K562 (cell line): ENCODE results near the gene TSPYL2. TPM values are rescaled to one million over a fixed set of nuclear protein-coding genes. Genes with fewer than 3 reads are reported as not detected.

Source experiments
- ATAC-seq: fragments of 200-7000 bp; cut with Tn5 transposase; 3 replicates; pipeline ENCODE4 v1.9.1; 2020; ENCODE audit warnings: moderate library complexity
- BruUV-seq: library from RNA; stranded (reverse); fragments of 400-500 nt; replicated peaks from 2 replicates; lab custom pipeline; 2021; lab: Mats Ljungman, UMichigan
- CTCF ChIA-PET: fragments of 300-600 bp; formaldehyde crosslinking; extraction: SDS; loops from one replicate; lab custom pipeline; 2021; ENCODE audit warnings: low intra/inter-chr PET ratio; lab: Yijun Ruan, JAX
- POLR2A ChIA-PET: fragments of 300-600, 350-650 bp; sonication (Branson Sonifier 250); formaldehyde crosslinking; extraction: SDS; loops from one replicate; lab custom pipeline; 2021; ENCODE audit warnings: antibody characterized with exemption, inconsistent platforms; lab: Yijun Ruan, JAX
- DNase-seq, 4 experiments: peaks; one replicate each; pipeline versions ENCODE4 v3.0.0 to v3.0.0-alpha.2; 2011 to 2018; ENCODE audit warnings: low spot score in 3 of 4, mixed read lengths in 3 of 4; ENCODE audit errors: extremely low read depth in 1 of 4
- FAIRE-seq: peaks from 2 replicates; lab custom pipeline; 2011; peaks lifted over from hg19 to GRCh38; lab: Jason Lieb, UNC
- H2AFZ ChIP-seq: 2 replicates; pipeline ENCODE4 v1.6.0; 2011; ENCODE audit warnings: low read depth, low read length, control low read depth, inconsistent platforms
- H3K27ac ChIP-seq: fragments of 200-600 bp; 3 replicates; pipeline ENCODE4 v1.8.0; 2011; ENCODE audit warnings: low read depth, mild to moderate bottlenecking, control low read depth, inconsistent platforms, low read length, moderate library complexity, mixed read lengths; ENCODE audit errors: extremely low read depth
- H3K27me3 ChIP-seq, 2 experiments: fragments of 300-600 bp in 1 of 2; 2 replicates in 1 of 2; 3 replicates in 1 of 2; pipeline versions ENCODE4 v1.6.0 to v1.8.0; 2011; ENCODE audit warnings: inconsistent platforms in 2 of 2, low read length in 2 of 2, mild to moderate bottlenecking in 1 of 2, mixed read lengths in 1 of 2, moderate library complexity in 1 of 2; ENCODE audit not compliant: control insufficient read depth in 2 of 2, insufficient read depth in 2 of 2
- H3K36me3 ChIP-seq: fragments of 300-600 bp; 3 replicates; pipeline ENCODE4 v1.8.0; 2011; ENCODE audit warnings: mild to moderate bottlenecking, low read length, inconsistent platforms; ENCODE audit not compliant: control insufficient read depth, insufficient read depth
- H3K4me1 ChIP-seq, 2 experiments: fragments of 200-600 bp in 1 of 2; replicated peaks in 1 of 2; 2 replicates in 1 of 2; 3 replicates in 1 of 2; pipeline versions ENCODE4 v1.5.1 to v1.8.0; 2011; ENCODE audit warnings: inconsistent platforms in 2 of 2, low read length in 2 of 2, mild to moderate bottlenecking in 1 of 2, mixed read lengths in 1 of 2, moderate library complexity in 1 of 2; ENCODE audit not compliant: control insufficient read depth in 2 of 2, insufficient read depth in 2 of 2
- H3K4me2 ChIP-seq: 2 replicates; pipeline ENCODE4 v1.6.1; 2011; ENCODE audit warnings: low read length, control low read depth, inconsistent platforms, mixed read lengths; ENCODE audit not compliant: insufficient read depth
- H3K4me3 ChIP-seq: fragments of 200-600 bp; sonication (generic), shearing (Covaris generic); 2 replicates; pipeline ENCODE4 v1.5.1; 2016; ENCODE audit warnings: control low read depth, inconsistent platforms
- H3K79me2 ChIP-seq: fragments of 200-600 bp; 3 replicates; pipeline ENCODE4 v1.8.0; 2011; ENCODE audit warnings: low read length, inconsistent platforms; ENCODE audit not compliant: control insufficient read depth, insufficient read depth
- H3K9ac ChIP-seq, 2 experiments: 2 replicates each; pipeline versions ENCODE4 v1.6.0 to v1.6.1; 2011; ENCODE audit warnings: low read depth in 2 of 2, low read length in 2 of 2, control low read depth in 1 of 2, inconsistent platforms in 1 of 2, mild to moderate bottlenecking in 1 of 2, mixed read lengths in 1 of 2; ENCODE audit not compliant: insufficient read depth in 1 of 2
- H3K9me1 ChIP-seq: one replicate; pipeline ENCODE4 v1.6.0; 2011; ENCODE audit warnings: inconsistent platforms, mild to moderate bottlenecking, low read length, moderate library complexity; ENCODE audit not compliant: control insufficient read depth, insufficient read depth
- H3K9me3 ChIP-seq: replicated peaks from 2 replicates; pipeline ENCODE4 v1.5.1; 2011; ENCODE audit warnings: low read depth, low read length, inconsistent platforms; ENCODE audit not compliant: control insufficient read depth, insufficient read depth
- H4K20me1 ChIP-seq: replicated peaks from 2 replicates; pipeline ENCODE4 v1.6.1; 2011; ENCODE audit warnings: low read length, inconsistent platforms, mixed read lengths; ENCODE audit not compliant: control insufficient read depth, insufficient read depth
- C11orf30 ChIP-seq: fragments of 450-650 bp; IDR thresholded peaks from 2 replicates; pipeline ENCODE4 v1.6.1; 2016; ENCODE audit warnings: low read depth, mild to moderate bottlenecking
- CBFB ChIP-seq: sonication (generic); formaldehyde crosslinking; IDR thresholded peaks from 2 replicates; pipeline ENCODE4 v1.4.0; 2020; ENCODE audit warnings: mild to moderate bottlenecking, missing genetic modification reagents
- CREM ChIP-seq: IDR thresholded peaks from 2 replicates; pipeline ENCODE4 v1.6.1; 2014; ENCODE audit warnings: antibody characterized with exemption, low read depth
- ETS1 ChIP-seq: conservative IDR thresholded peaks from 2 replicates; pipeline ENCODE4 v1.6.1; 2011; ENCODE audit warnings: low read depth, mild to moderate bottlenecking, low read length; ENCODE audit not compliant: control insufficient read depth
- HSF4 ChIP-seq: fragments of 250-450 bp; sonication (Bioruptor Pico); IDR thresholded peaks from 2 replicates; pipeline ENCODE4 v2.1.2; 2022; ENCODE audit warnings: mild to moderate bottlenecking, moderate library complexity, borderline replicate concordance
- MIER1 ChIP-seq: fragments of 450-650 bp; IDR thresholded peaks from 2 replicates; pipeline ENCODE4 v1.6.1; 2016; ENCODE audit warnings: antibody characterized with exemption, mild to moderate bottlenecking, low read depth
- SRSF7 ChIP-seq: fragments of 200-400 bp; formaldehyde crosslinking; optimal IDR thresholded peaks from 2 replicates; pipeline ENCODE3; 2017; ENCODE audit warnings: mild to moderate bottlenecking, low read depth, low read length
- ZNF766 ChIP-seq: fragments of 200-800 bp; sonication (Bioruptor generic); conservative IDR thresholded peaks from 2 replicates; pipeline ENCODE4 v1.6.1; 2016; ENCODE audit warnings: missing genetic modification characterization, missing compliant biosample characterization
- ZNF77 ChIP-seq: fragments of 250-450 bp; sonication (Bioruptor Pico); IDR thresholded peaks from 2 replicates; pipeline ENCODE4 v1.5.0; 2020
- WGBS: fragments of 100-300 bp; shearing (Covaris generic); methylation state at CpG from one replicate; pipeline ENCODE4 v1.1.6; 2016; ENCODE audit warnings: low coverage, mixed read lengths; ENCODE audit not compliant: insufficient coverage; ENCODE audit errors: missing lambda C conversion rate; 5-methylcytosine and 5-hydroxymethylcytosine counted together
- in situ Hi-C: fragments of 300-500 bp; cut with MboI; formaldehyde crosslinking; loops from 4 replicates; pipeline ENCODE4 v1.15.0; 2018; ENCODE audit warnings: inconsistent platforms, mixed read lengths
- intact Hi-C: fragments of 100-400 bp; cut with micrococcal nuclease; formaldehyde crosslinking; loops from 2 replicates; pipeline ENCODE4 v1.14.2; 2022
- polyA plus RNA-seq, 8 experiments: library from polyadenylated mRNA; depleted of rRNA in 4 of 8; stranded (reverse) in 5 of 8; unstranded in 3 of 8; fragments of >200 nt; fragmentation: Nextera tagmentation in 2 of 8; fragmentation: Illumina TruSeq in 1 of 8; extraction: Ambion mirVana in 2 of 8; extraction: Trizol in 1 of 8; gene quantifications; 2 replicates each; pipeline versions ENCODE4 v1.2.1 to v1.2.3, GENCODE V29; 2011 to 2014; ENCODE audit warnings: inconsistent platforms in 1 of 8, missing spikeins in 1 of 8
- total RNA-seq, 7 experiments: library from RNA; depleted of rRNA in 6 of 7; stranded (reverse); fragments of >200 nt in 6 of 7; fragmentation: Illumina TruSeq in 2 of 7; extraction: Trizol in 2 of 7; gene quantifications; 2 replicates each; pipeline versions ENCODE4 v1.2.1 to v1.2.3, GENCODE V29; 2011 to 2021; ENCODE audit warnings: low replicate concordance in 1 of 7

The TSPYL2 gene
- total and polyA plus RNA-seq, 9 of the 15 experiments (the other 6 are each of a cell fraction or from before 2014, with no cell fraction given) = 0.41 to 20.0 (median 10.8) TPM

- DNase-seq (no peak), FAIRE-seq (no peak), ATAC-seq (no peak)
- WGBS = 39% methylated on average over 17 of the region's 17 CpGs
- Histone ChIP-seq H3K9ac (no peak overlapping the region), H3K79me2 (peaks cover 10% of the 10 kb centered on the region), H3K36me3 (peaks cover 18% of the 10 kb centered on the region; the same call in 2 of the 3 replicates), H3K4me2 (no peak overlapping the region), H3K9me1 (no peaks in the 10 kb centered on the region), H3K27ac (no peak overlapping the region), H3K4me1 (peaks cover 0 to 13% of the 10 kb centered on the region in 2 experiments; a peak in 3 of 5 replicates), H3K9me3 (no peaks in the 10 kb centered on the region; the same call in 1 of the 2 replicates), H4K20me1 (0 out of 2 replicates have a peak, but pooled peaks cover 3% of the 10 kb centered on the region), H3K4me3 (no peak overlapping the region), H3K27me3 (no peaks in the 10 kb centered on the region; a peak in 2 of 5 replicates), H2AFZ (no peak overlapping the region)
- no TSS peak for BruUV-seq
- POLR2A ChIA-PET = no interaction called here
- TF ChIP-seq MIER1 = no peak
- TF ChIP-seq SRSF7 = no peak
- TF ChIP-seq HSF4 (CRISPR knock-in tag) = no peak
- no peak for TF ChIP-seq ZNF766 (CRISPR knock-in tag)
- TF ChIP-seq ETS1 = no peak
- no peak for TF ChIP-seq C11orf30
- TF ChIP-seq CREM = no peak
- no peak for TF ChIP-seq ZNF77 (CRISPR knock-in tag)
- TF ChIP-seq CBFB (CRISPR knock-in tag) = no peak
- intact Hi-C loops = no loop called here
- CTCF ChIA-PET = no interaction called here
- in situ Hi-C loops = no loop called here
Measured at GRCh38 chrX:53085661-53086229, 3.6 kb downstream of the TSPYL2 start.
